Measurements from ENCODE around the gene YJEFN3.

YJEFN3 gene, protein sequence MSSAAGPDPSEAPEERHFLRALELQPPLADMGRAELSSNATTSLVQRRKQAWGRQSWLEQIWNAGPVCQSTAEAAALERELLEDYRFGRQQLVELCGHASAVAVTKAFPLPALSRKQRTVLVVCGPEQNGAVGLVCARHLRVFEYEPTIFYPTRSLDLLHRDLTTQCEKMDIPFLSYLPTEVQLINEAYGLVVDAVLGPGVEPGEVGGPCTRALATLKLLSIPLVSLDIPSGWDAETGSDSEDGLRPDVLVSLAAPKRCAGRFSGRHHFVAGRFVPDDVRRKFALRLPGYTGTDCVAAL

DNA sequence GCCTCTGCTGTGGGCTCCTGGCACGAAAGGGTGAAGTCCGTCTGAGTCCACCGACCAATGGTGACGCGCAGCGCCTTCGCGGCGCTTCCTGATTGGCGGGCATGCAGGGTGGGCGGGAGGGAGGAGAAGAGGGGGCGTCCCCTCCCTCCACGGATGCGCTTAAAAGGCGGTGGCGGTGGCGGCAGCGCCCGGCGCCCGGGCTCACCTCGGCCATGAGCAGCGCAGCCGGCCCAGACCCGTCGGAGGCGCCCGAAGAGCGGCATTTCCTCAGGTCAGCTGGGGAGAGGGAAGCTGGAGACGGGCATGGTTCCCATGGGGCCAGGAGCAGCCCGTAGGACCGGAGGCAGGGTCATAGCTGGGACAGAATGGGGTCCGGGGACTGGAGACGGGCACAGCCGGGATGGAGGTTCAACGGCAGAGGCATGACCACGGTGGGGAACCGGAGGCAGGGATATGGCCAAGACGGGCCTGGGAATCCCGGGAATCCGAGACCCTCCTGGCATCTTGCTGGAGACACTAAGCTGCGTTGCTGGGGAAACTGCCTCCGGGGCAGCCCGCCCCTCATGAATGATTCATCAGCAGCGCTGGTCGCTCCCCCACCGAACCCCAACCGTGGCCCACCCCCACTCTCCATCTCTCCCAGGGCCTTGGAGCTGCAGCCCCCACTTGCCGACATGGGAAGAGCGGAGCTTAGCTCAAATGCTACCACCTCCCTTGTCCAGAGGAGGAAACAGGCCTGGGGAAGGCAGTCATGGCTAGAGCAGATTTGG is at the start of gene YJEFN3:
Gene YJEFN3, plus strand, starts transcription at position 191 of the 770 bp plus-strand sequence. Its CDS starts 22 bp downstream, at position 213.
- no peak for DNase-seq (ENCODE audit: low spot score)

DNA sequence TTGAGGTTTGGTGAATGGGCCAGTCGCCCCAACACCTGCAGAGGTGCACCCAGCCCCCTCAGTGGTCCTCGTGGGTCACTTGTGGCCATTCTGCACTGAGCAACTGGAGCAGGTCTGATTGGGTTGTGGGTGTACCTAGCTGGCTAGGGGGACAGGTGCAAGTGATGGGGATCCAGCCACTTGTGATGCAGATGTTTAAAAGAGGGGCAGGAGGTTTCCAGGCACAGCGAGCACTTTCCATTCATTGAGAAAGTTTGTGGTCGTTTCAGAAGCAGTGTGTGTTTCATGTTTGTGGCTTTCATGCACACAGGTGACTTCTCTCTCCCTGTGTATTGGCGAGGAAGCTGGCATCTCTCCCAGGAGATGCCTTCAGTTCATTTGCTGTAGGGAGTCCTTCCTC is 48.0 kb upstream of the YJEFN3 start:
- DNase-seq (ENCODE audit: low spot score): no peak

DNA sequence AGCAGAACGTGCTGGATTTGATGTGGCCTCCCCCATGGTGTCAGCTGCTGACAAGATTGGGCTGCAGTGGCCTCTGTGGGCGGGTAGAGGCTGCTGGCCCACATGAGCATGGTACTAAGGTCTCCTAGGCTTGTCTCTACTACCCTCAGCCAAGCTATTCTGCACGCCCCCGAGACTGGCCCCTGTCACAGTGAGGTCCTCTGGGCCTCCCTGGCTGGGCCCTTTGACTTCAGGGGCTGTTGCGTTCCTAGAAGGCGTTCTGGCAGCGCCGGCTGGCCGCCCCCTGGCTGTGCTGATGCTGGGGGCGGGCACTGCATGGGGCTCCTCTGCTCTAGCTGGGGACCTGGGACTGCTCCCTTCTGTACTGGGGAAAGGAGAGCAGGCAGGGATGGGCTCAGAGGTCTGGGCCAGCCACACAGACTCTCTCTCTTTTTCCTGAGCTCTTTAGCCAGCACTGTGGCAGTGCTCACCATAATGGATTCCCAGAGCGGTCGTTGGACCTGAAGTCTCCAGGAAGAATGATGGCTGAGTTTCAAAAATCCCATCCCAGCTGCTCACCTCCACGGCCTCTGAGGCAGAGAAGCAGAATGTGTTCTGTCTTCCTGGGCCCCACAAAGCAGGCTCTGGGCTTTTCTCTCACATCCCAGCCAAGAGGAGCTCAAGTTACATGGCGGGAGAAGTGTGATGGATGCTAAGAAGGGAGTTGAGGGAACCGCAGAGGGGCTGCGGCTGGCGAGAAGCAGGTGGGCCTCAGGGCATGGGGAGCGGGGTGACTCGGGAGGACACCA is 45.7 kb upstream of the YJEFN3 start:
- no peak for DNase-seq (ENCODE audit: low spot score)

DNA sequence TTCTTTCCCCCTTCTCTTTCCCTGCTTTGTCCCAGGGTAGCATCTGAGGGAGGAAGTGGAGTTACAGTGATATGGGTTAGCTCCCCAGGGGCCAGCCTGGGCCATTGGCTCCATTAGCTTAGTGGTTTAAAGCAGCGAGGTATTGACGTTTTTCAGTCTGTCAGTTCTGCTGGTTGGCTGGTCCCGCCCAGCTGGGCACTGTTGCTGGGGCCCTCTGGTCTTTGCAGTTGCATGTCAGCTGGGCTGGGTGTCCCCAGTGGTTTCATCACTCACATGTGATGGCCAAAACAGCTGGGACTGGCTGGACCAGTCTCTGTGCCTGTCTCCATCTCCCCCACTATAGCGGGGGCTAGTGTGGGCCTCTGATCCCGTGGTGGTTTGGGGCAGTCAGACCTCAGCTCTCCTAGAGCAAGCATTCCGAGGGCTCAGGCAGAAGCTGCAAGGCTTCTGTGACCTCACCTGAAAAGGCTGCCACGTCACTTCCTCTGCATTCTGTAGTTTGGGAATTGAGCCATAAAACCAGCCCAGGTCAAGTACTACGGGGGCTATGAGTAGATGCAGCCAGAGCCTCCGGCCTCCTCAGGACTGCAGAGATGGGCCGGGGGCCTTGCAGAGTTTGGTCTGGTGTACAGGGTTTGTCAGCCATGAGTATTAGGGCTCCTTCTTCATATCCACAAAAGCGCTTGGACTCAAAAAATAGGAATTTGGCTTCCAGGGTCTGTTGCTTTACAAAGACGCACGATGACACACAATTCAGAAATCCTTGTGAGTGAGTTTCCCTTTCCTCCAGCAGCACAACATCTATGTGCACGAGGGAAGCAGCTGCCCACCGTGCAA is 43.3 kb upstream of the YJEFN3 start:
- no peak for DNase-seq (ENCODE audit: low spot score)

DNA sequence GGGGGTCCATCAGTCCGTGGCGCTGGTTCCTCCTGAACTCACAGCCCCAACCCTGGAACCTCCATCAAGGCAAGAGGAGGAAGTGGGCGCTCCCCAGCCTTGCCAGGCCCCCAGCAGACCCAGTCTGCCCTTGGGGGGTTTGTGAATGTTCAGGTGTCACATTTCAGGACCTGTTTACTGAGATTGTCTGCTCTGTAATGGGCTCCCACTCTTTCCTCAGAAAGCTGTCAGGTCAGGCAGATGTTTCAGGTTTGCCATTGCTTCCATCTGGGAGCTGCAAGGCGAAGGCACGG is 42.8 kb upstream of the YJEFN3 start:
- no peak for DNase-seq (ENCODE audit: low spot score)

DNA sequence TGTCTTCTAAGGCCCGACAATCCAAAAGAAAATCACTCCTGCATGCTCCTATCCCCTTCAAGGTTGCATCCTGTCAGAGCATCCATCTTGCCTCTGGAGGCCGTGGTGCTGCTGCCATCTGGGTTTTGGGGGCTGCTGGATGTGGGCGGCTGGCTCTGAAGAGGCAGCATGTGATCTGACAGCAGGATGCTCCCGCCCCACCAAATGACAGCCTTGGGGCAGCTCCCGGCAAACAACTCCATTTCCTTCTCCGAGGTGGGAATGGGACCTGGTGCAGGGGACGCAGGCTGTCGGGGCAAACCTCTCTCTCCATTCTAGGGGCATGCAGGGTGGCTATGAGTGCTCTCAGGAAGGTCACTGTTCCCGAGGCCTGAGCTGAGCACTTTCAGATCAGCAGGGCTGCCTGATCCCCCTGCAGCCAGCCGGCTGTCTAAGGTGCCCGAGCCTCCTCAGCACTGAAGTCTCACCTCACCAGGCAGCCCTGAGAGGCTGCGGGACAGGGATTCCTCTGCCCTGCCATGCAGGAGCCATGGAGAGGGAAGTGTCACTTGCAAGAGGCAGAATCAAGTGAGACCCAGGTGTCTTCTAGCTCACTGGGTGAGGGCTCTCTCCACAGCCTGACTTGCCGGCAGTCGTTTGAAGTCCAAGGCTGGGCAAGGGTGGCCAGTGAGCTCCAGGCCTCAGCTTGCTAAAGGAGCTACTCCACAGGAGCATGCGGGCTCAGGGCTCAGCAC is 42.2 kb upstream of the YJEFN3 start:
- no peak for DNase-seq (ENCODE audit: low spot score)

DNA sequence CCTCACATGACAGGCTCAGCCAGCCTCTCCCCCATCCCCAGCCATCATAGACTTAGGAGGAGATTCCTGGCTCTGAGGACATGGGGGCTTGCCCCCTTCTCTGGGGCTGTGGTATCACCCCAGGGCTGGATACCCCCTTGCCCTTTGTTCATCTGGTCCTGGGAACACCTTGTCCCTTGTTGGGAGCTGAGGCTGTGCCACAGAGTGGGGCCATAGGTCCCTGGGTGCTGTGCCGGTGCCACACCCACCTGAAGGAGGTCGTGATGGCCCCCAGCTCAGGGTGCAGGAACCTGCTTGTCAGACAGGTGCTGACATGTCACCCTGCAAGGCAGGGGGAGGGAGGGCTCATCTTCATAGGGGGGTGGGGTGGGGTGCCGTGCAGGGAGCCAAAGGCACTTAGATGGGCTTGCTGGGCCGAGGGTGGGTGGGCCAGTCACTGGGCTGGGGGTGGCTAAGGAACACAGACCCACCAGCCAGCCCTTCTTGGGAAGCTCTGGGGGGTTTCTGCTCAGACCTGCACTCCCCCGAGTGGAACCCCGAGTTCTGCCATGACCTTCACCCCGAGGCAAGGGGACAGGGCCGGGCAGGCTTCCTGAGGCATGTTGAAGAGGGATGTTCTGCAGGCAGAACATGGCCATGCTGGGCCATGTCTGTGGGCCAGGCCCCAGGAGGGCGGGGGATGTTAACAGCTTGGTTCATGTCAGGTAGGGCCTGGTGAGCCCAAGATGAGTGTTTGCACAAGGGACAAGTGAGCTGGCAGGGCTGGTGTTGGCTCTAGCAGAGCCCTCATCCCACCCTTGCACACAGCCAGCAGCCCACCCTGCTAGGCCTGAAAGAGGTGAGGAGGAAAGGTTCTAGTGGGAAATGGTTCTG is 41.4 kb upstream of the YJEFN3 start:
- DNase-seq (ENCODE audit: low spot score): no peak

DNA sequence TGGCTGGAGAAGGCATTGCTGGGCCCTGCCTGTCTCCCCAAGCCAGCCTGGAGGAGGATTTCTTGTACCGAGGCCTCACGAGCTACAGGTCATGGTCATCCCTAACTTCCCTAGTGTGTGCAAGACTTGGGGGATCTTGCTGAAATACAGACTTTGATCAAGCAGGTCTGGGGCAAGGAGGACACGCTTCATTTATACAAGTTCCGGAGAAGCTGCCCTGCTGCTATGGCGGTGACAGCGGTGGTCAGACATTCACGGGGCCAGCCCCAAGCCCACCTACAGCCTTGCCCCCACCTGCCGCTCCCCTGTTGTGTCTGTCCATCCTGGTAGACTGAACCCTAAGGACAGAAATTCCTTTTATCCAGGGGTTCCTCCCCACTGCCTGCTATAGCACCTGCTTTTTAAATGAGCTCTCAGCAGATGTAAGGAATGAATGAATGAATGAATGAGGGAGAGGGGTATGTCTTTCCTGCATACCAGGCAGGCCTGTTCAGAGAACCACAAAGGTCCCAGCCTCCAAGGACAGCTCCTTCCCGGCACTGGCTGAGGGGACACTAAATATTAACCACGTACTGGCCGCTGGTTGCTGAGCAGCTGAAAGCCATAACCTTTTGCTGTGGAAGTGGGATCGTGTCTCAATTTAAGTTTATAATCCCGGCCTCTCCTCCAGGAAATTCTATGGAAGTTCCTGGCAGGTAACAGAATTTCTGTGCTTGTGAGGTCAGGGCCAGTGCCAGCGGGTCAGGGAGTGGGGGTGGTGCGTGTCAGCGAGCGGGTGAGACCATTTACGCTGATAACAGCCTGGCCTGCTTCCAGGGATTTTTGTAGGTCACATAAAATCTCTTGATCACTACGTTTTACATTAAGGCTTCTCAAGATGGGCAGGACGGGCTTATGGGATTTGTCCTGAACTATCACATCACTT is 40.5 kb upstream of the YJEFN3 start:
- DNase-seq (ENCODE audit: low spot score): no peak

DNA sequence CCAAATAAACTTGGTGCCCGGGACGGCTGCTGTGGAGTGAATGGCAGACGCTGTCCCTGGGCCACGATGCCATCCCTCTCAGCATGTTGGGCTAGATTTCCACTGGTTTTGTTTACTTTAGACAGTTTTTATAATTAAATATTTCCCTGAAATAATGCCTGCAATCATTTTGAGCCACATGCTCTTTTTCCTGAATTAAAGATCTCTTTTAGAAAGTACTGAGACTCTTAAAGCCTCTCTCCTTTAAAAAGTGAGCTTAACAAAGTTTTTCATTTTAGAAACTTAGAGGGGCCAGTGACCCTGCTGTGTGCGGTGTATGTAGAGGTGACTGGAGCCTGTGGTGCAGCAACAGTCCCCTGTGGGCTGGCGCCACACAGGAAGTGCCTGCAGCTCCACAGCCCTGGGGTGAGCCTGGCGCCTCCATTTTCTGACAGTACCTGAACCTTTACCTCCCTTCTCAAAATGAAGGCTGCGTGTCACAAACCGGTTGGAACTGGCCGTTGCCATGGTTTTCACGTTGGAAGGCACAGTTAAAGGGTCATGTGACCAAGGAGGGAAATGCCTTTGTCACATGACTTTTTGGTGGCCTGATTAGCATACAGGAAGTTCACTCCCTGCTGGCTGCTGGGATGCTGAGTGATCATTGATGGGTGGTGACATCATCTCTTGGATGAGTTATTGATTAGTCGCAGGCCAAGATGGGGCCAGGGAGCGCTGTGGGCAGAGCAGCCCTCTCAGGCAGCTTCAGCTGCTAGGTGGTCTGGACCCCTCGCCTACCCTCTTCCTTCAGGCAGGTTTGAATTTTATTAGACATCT is 39.6 kb upstream of the YJEFN3 start:
- peak; percentile 90 for DNase-seq (ENCODE audit: low spot score)

DNA sequence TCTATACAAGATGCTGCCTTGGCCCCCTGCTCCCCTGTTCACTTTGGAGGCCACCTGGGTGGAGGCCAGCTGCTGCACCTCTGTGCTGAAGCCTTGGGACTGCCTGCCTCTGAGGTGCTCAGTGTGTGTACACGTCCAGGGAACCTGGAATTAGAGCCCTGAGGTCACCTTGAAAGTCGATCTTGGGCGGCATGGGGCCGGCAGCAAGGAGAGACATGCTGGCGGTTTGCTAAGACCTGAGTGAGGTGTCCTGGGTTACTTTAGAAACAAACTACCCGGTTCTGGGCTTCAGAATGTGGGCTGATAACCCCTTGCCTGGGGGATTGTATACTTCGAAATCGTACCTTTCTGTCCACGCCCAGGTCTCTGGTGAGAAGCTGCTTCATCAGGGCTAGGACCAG is 38.9 kb upstream of the YJEFN3 start:
- no peak for DNase-seq (ENCODE audit: low spot score)

DNA sequence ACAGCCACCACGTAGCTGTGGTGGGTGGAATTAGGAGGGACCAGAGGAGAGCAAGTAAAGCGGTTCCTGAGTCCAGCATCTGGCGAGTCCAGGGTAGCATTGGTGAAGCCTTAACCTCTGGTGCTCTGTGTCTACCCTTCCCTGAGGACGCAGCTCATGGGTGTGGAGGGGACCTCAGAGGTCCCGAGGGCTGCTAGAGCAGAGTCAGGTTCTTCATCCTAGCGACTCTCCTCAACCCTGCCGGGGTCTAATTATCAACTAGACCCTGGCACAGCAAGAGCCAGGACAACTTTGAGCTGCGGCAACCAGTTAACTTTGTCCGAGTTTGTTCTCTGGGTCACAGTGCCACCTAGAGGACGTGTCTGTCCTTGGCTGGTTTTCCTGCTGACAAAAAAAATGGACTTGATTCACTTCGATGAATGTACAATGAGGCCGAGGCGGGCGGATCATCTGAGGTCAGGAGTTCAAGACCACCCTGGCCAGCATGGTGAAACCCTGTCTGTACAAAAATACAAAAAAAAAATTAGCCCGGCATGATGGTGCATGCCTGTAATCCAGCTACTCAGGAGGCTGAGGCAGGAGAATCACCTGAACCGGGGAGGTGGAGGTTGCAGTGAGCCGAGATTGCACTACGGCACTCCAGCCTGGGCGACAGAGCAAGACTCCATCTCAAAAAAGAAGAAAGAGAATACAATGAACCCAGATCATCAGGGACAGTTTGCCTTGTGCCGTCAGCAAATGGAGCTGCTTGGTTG is 38.3 kb upstream of the YJEFN3 start:
- peak; percentile 85 for DNase-seq (ENCODE audit: low spot score)

DNA sequence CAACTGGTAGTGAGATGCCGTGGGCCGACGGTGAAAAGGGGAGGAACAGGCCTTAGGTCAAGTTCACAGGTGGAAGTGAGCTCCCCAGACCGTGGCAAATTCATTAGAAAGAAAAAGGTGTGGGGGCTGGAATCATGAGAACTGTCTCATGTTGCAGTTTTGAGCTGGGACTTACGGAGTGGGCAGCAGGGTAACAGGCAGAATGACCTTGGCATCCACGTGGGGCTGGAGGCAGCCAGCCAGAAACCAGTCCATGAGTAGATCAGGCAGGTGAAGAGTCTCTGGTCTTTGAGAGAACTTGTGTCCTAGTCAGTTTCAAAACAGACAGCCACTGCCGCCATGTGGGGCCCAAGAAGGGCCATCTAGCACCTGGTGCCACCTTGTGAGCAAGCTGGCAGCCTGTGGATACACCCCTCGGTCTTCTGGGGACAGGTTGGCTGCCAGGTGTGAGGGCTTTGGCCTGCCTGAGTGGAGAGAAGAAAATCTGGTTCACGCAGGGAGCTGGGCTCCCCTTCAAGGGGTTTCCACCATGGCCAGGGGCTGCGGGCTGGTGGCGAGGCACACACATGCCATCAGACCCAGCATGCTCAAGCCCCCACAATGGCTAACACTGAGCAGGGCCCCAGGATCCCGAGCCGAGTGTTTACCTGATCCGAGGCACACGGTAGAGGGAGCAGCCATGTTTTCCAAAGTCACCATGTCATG is 37.2 kb upstream of the YJEFN3 start:
- no peak for DNase-seq (ENCODE audit: low spot score)

DNA sequence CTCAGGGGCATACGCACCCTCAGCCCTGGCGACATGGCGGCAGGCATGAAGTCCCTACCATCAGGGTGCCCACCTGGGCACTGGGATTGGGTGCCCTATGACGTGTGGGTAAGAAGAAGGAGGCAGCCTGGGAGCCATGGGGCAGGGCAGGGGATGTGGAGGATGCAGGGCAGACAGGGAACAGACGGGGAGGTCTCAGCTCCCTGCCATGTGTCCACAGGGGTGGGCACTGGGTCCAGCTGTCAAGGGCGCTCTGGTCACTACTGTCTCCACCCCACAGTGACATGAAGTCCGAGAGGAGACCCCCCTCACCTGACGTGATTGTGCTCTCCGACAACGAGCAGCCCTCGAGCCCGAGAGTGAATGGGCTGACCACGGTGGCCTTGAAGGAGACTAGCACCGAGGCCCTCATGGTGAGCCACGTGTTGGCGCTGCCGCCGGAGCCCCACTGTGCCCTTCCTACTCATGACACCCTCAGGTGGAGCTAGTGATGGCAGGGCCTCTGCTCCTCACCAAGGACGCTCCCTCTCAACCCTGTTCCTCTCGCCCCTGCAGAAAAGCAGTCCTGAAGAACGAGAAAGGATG is 36.6 kb upstream of the YJEFN3 start:
- no peak for DNase-seq (ENCODE audit: low spot score)

DNA sequence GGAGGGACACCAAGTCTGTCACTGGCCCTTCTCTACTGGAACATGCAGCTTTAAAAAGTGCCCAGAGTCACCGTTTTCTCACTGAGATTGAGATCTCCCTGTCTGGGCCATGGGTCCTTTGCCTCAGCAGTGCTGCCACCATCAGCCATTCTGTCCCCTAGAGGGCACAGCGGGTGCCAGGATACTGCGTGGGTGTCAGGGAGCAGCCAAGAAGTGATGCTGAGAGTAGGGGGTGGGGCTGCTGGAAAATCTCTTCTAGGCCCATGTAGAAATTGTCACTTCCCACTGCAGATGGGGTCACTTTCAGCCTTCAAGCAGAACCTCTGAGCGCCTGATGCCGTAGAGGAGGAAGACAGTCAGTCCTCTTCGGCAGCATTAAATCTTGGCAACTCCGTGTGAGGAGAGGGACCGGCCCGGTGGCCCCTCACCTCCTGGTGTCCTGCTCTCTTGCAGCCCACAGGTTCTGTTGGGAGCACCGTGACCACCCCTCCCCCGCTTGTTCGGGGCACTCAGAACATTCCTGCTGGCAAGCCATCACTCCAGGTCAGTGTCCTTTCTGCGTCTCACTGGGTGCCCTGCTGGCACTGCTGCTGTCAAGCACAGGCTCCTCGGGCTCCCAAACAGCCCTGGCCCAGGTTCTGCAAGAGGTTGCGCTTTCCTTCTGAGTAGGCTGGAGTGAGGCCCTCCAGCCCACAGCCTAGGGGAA is 34.7 kb upstream of the YJEFN3 start:
- DNase-seq (ENCODE audit: low spot score): no peak

DNA sequence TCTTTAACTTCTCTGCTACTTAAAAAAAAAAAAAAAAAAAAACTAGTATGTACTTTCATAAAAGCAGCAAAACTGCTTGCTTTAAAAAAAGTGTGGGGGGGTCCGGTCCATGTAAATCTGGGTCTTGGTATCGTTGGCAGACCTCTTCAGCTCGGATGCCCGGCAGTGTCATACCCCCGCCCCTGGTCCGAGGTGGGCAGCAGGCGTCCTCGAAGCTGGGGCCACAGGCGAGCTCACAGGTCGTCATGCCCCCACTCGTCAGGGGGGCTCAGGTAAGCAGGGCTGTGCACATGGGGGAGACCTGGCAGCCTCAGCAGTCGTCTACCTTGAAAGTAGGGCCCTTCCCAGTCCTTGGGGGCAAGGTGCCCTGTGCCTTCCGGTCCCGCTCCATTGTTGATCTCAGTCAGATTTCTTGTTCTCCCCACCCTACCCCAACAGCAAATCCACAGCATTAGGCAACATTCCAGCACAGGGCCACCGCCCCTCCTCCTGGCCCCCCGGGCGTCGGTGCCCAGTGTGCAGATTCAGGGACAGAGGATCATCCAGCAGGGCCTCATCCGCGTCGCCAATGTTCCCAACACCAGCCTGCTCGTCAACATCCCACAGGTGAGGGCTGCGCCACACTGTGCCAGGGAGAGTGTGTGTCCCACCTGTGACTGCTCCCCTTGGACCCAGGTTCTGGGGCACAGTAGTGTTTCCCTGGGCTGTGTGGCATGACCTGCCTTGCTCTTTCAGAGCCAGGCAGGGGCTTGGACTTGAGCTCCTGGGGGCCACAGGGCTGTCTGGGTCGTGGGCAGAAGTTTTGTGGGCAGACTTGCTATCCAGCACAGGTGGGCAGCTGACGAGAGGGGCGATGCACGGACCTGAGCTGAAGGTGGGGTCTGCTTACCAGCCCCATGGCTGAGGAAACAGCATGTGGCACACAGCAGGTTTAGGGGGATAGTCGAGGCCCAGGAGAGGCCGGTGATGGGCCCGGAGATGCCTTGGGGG is 32.8 kb upstream of the YJEFN3 start:
- DNase-seq (ENCODE audit: low spot score): no peak

Data from RKO (cell line).